Putamen (tissue), 1 donor: ENCODE data around the gene BBC3.
A peak's percentile ranks its signal among the peaks of the same experiment; 100 is the strongest.

Experiments
- DNase-seq: peaks from one replicate; pipeline ENCODE4 v3.0.0-alpha.2; 2016; ENCODE audit warnings: low spot score

BBC3 gene

GRCh38 chr19:47231215-47232054, 436 bp upstream of the BBC3 start:
- DNase-seq, result no peak

GRCh38 chr19:47230054-47230920, 712 bp downstream of the BBC3 start:
- no peak for DNase-seq

GRCh38 chr19:47229676-47230053, 1.3 kb downstream of the BBC3 start:
- DNase-seq, result no peak

GRCh38 chr19:47228937-47229675, 1.9 kb downstream of the BBC3 start:
- DNase-seq, result no peak

GRCh38 chr19:47228168-47228936, 2.6 kb downstream of the BBC3 start:
- DNase-seq, result no peak

- DNase-seq, result no peak
Measured at GRCh38 chr19:47227352-47228167, 3.4 kb downstream of the BBC3 start.

GRCh38 chr19:47226426-47227351, 4.3 kb downstream of the BBC3 start:
- no peak for DNase-seq

- peak; percentile 87 for DNase-seq
Measured at GRCh38 chr19:47225746-47226425, 5.1 kb downstream of the BBC3 start.

DNA sequence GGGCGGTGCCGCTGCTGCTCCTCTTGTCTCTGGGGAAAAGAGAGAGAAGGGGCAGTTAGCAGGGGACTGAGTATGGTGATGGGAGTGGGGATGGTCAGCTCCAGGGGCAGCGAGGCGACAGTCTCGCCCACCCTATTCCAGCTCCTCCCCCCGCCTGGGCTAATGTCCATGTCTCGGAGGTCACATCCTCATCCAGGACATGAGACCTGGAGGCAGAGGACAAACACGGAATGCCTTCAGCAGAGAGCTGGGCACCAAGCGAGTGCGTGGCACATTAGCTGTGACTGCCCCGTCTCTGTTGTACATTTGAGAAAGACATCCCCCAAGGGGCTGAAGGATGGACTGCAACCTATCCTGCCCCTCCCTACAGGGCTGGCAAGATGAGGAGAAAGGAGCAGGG, 9.1 kb downstream of the BBC3 start:
- DNase-seq, result no peak

GRCh38 chr19:47221080-47221841, 9.7 kb downstream of the BBC3 start:
- DNase-seq, result no peak

- DNase-seq, result no peak
Measured at GRCh38 chr19:47215581-47215980, 15.4 kb downstream of the BBC3 start.

DNA sequence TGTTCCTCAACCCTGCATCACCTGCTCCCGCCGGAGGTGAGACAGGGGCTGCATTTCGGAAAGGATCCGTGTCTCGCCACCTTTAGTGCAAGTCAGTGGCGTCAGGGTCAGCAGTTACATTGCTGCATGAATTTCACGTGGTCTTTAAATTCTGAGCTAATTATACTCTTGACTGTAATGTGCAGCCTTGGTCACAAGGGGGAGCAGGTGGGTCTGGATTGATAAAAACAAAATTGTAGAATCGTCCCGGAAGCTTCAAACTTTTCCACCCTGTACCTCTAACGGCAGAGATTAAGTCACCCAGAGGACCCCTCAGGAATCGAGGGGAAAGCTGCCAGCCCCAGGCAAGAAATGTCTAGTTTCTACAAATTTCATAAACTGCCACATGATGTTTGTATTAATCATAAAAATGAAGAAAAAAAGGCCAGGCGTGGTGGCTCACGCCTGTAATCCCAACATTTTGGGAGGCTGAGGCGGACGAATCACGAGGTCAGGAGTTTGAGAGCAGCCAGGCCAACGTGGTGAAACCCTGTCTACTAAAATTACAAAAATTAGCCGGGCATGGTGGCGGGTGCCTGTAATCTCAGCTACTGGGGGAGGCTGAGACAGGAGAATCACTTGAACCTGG, 20.2 kb downstream of the BBC3 start:
- DNase-seq, result no peak

DNA sequence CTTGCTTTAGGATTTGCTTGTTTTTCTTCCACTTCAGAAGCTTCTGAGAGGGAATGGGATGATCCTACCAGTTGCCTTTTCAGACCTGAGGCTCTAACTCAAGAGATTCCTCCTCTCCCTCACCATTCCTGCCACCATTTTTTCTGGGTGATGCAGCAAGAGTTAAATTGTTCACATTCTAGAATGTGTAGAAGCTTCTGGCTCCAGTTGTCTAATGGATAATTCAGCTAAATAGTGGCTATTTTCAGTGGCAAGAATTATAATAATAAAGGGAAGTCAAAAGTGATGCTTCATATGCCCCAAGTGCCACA, 20.9 kb downstream of the BBC3 start:
- no peak for DNase-seq

DNA sequence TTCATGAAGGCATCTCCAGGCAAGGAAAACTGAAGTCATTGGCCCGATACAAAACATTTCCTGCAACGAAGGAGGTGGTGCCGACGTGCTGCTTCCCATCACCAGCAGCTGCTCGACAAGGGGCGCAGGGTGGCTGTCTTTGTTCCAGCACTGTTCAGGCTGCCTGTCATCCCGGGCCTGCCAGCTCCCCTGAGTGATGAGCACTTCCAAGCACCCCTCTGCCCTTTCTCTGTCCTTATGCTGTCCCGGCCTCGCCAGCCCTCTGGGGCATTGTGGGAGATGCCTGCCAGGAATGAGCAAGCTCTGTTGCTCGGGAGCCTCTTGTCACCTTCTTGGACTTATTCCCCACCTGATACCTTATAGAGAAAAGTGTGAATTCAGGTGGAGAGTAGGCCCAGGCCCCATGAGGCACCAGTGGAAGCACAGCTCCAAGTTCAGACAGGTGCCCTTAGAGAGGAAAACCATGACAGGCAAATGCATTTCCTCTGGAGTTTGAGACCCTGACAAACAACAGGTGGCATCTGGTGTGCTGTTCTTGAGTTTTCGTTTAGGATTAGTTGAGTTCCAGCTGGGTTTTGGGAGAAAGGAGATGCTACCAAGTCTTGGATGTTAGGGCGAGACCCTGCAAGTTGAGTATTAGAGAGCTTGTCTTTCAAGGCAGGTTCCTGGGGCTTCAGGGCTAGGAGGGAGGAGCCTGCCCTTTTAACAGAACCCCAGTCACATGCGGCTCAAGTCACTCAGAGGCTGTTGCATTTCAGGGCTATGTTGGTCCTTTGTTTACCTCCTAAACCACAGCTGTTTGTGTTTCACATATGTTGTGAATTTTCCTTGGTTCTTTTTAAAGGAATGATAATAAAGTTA, 21.4 kb downstream of the BBC3 start:
- no peak for DNase-seq

- DNase-seq, result no peak
Measured at GRCh38 chr19:47203254-47203653, 27.7 kb downstream of the BBC3 start.

DNA sequence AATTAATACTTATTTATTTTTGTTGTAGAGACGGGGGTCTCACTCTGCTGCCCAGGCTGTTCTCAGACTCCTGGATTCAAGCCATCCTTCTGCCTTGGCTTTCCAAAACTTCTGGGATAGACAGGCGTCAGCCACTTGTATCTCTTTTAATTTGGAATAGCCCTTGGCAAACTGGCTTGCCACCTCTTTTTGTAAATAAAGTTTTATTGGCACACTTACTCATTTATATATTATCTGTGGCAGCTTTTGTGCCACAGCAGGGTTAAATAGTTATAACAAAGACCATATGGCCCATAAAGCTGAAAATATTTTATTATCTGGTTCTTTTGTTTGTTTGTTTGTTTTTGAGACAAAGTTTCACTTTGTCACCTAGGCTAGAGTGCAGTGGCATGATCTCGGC, 30.5 kb downstream of the BBC3 start:
- DNase-seq, result no peak

DNA sequence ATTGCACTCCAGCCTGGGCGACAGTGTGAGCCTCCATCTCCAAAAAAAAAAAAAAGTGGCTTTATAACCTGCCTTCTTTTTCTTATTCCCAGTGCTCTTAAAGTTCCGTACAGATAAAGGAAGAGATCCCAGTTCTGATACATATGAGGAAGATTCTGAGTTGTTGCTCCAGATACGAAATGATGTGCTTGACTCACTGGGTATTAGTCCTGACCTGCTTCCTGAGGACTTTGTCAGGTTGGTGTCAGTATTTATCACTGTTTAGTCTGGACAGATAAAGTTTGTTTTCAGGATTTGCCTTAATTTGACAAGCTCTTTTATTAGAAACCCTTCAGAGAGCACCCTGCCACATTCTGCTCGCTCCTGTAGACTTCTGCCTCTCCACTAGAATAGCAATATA, 33.9 kb downstream of the BBC3 start:
- no peak for DNase-seq
